ENCODE measurements around the gene TBCCD1. TPM values are rescaled to one million over a fixed set of nuclear protein-coding genes. Genes with fewer than 3 reads are reported as not detected.

TBCCD1 gene
- total RNA-seq, 3 donors from 2014 or later = 11.0 to 13.4 (median 12.6) TPM

DNA sequence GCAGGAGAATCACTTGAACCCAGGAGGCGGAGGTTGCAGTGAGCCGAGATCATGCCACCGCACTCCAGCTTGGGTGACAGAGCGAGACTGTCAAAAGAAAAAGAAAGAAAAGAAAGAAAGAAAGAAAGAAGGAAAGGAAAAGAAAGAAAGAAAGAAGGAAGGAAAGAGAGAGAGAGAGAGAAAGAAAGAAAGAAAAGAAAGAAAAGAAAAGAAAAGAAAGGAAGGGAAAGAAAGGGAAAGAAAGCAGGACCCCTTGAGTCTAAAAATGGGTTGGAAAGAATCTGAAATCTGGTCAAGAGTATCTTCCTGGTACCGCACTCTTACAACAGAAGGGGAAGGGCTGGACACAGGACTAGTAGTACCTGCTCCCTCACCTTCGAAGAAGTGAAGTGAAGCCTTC lies 42.5 kb downstream of the TBCCD1 start:
- TF ChIP-seq, protein P1, sequence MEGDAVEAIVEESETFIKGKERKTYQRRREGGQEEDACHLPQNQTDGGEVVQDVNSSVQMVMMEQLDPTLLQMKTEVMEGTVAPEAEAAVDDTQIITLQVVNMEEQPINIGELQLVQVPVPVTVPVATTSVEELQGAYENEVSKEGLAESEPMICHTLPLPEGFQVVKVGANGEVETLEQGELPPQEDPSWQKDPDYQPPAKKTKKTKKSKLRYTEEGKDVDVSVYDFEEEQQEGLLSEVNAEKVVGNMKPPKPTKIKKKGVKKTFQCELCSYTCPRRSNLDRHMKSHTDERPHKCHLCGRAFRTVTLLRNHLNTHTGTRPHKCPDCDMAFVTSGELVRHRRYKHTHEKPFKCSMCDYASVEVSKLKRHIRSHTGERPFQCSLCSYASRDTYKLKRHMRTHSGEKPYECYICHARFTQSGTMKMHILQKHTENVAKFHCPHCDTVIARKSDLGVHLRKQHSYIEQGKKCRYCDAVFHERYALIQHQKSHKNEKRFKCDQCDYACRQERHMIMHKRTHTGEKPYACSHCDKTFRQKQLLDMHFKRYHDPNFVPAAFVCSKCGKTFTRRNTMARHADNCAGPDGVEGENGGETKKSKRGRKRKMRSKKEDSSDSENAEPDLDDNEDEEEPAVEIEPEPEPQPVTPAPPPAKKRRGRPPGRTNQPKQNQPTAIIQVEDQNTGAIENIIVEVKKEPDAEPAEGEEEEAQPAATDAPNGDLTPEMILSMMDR (IDR thresholded peaks at IDR 0.05) = no peak
- Histone ChIP-seq H3K9me3 (no peaks in the 10 kb centered on the region), H3K36me3 (ENCODE audit: low read depth) (no peaks in the 10 kb centered on the region), H3K4me1 (ENCODE audit: low read depth) (no peaks in the 10 kb centered on the region), H3K4me3 (no peak overlapping the region)
- intact Hi-C loops (cut with DNase I, micrococcal nuclease) = no loop called here
- ATAC-seq = no peak
- no peak for DNase-seq

DNA sequence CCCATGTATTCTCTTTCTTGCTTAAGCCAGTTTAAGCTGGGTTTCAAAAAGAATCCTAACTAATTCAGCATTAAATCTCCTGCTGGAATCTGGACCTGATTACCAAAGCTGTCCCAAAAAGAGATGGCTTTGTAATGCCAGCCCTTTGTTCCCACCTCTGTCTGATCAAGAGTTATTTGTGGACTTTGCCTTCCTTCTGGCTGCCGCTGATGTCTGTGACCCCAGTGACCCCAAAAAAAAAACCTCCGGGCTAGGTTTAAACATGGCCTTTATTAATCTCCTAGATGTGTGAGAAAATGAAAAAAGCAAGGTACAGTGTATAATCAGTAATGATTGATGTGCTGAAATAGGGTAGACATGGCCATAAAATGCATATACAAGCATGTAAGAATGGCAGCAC lies 43.7 kb downstream of the TBCCD1 start:
- ATAC-seq (no peak), DNase-seq (no peak)
- no peak overlapping the region for H3K4me3 ChIP-seq
- H3K9me3 ChIP-seq = no peaks in the 10 kb centered on the region
- intact Hi-C loops (cut with DNase I, micrococcal nuclease) = no loop called here
- TF ChIP-seq, protein P1 (IDR thresholded peaks at IDR 0.05) = no peak
- no peaks in the 10 kb centered on the region for H3K36me3 ChIP-seq (ENCODE audit: low read depth)
- H3K4me1 ChIP-seq (ENCODE audit: low read depth) = no peaks in the 10 kb centered on the region

DNA sequence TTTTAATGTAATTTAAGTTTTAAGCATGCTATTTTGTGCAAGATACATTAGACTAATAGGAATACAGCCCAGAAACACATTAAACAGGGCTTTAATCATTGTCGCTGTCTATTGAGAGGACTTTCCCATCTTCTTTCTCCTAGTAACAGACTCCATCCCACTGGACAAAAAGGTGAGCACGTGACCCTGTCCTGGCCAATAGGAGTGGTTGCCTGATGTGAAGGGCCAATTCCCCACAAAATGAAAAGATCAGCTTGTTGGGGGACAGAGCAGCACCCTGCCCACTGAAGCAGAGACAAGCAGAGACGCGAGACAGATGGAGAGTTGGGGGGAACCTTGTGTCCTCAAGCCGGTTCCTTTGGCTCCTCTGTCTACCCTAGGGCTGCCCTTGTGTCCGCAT lies 44.1 kb downstream of the TBCCD1 start:
- TF ChIP-seq, protein P1 (IDR thresholded peaks at IDR 0.05) = no peak
- Histone ChIP-seq H3K4me1 (ENCODE audit: low read depth) (no peaks in the 10 kb centered on the region), H3K9me3 (no peaks in the 10 kb centered on the region), H3K36me3 (ENCODE audit: low read depth) (no peaks in the 10 kb centered on the region), H3K4me3 (no peak overlapping the region)
- no peak for ATAC-seq
- DNase-seq = no peak
- intact Hi-C loops (cut with DNase I, micrococcal nuclease) = no loop called here

DNA sequence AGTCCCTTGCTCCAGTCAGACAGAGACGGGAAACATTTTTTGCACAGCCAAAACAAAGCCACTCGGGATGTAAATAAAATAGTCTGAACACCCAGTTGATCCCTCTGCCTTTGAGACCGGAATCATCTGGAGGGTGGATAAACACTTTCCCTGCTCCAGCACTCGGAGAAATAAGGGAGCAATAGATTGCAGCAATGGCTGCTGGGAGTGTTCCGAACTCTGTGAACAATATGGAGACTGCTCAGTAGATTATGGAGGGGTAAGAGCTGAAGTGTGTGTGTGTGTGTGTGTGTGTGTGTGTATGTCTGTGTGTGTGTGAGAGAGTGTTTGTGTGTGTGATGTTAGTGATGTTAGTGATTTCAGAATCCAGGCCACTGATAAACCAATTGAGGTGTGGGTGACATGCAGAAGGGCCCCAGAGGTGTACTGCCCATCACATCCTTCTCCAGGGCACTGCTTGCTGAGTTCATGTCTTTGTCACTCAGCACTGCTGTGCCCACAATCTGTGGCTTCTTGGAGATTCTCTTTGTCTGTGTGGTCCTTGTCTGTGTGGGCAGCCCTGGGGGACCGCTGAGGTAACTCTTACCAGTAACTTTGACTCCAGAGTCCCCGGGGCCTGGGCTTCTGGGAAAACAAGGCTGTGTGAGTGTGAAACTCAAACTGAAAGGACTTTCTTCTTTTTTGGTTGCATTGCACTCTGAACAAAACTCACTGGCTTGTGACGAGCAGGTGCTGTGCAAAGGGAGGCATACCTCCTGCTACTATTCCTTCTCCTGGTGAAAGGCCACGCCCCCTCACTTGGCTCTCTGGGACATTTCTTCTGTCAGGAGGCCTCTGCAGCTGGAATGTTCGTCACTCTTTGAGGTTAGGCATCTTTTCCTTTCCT lies 45.9 kb downstream of the TBCCD1 start:
- TF ChIP-seq, protein P1 (IDR thresholded peaks at IDR 0.05) = no peak
- H3K4me1 ChIP-seq (ENCODE audit: low read depth) = no peaks in the 10 kb centered on the region
- intact Hi-C loops (cut with DNase I, micrococcal nuclease) = no loop called here
- H3K9me3 ChIP-seq = no peaks in the 10 kb centered on the region
- no peaks in the 10 kb centered on the region for H3K36me3 ChIP-seq (ENCODE audit: low read depth)
- no peak for ATAC-seq
- no peak for DNase-seq
- no peak overlapping the region for H3K4me3 ChIP-seq

DNA sequence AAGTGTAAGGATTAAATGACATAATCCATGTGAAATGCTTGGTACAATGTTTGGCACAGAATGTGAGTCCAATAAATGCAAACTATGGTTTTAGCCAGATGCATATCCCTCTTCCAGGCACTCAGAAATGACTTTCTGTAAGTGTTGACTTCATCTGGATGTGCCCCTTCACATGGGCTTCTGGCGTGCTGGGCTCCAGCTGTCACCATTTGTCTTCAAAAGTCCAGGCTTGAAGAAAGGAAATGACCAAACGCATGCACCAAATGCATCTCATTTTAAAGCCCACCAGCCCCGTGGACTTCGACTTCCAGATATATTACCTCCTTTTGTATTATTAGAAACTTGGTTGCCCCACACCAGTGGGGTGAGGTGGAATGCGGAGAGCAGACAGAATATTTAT lies 46.7 kb downstream of the TBCCD1 start:
- no peak overlapping the region for H3K4me3 ChIP-seq
- intact Hi-C loops (cut with DNase I, micrococcal nuclease) = no loop called here
- no peak for DNase-seq
- H3K9me3 ChIP-seq = no peaks in the 10 kb centered on the region
- TF ChIP-seq, protein P1 (IDR thresholded peaks at IDR 0.05) = no peak
- no peaks in the 10 kb centered on the region for H3K4me1 ChIP-seq (ENCODE audit: low read depth)
- no peak for ATAC-seq
- H3K36me3 ChIP-seq (ENCODE audit: low read depth) = no peaks in the 10 kb centered on the region

Data from mucosa of descending colon (tissue), 3 donors.